Spleen (tissue), 7 donors: ENCODE results near the gene RTL5.

Experiments
- POLR2A ChIP-seq, 3 donors: fragments of 450-650 bp; IDR thresholded peaks; one replicate each; pipeline ENCODE4 v1.5.1; 2017; ENCODE audit warnings: antibody characterized with exemption in 3 of 3, mild to moderate bottlenecking in 1 of 3
- TF ChIP-seq, protein P1 (sequence below), 11 experiments: fragments of 200-600 bp in 7 of 11; fragments of 450-650 bp in 4 of 11; sonication (generic) in 4 of 11; IDR thresholded peaks in 8 of 11; conservative IDR thresholded peaks in 3 of 11; 1 replicate in 7 of 11; 2 replicates in 4 of 11; pipeline versions ENCODE4 v1.4.0 to v1.8.0; 2016 to 2021; ENCODE audit warnings: antibody characterized with exemption in 11 of 11, inconsistent platforms in 4 of 11, mild to moderate bottlenecking in 1 of 11
- donor health status: DM: no; HTN: no; CAD: no; lungs with moderate emphysema.
- donor health status: DM: no; HTN: no; CAD: no.
- donor health status: DM: no; HTN: no; CAD: no.

DNA sequence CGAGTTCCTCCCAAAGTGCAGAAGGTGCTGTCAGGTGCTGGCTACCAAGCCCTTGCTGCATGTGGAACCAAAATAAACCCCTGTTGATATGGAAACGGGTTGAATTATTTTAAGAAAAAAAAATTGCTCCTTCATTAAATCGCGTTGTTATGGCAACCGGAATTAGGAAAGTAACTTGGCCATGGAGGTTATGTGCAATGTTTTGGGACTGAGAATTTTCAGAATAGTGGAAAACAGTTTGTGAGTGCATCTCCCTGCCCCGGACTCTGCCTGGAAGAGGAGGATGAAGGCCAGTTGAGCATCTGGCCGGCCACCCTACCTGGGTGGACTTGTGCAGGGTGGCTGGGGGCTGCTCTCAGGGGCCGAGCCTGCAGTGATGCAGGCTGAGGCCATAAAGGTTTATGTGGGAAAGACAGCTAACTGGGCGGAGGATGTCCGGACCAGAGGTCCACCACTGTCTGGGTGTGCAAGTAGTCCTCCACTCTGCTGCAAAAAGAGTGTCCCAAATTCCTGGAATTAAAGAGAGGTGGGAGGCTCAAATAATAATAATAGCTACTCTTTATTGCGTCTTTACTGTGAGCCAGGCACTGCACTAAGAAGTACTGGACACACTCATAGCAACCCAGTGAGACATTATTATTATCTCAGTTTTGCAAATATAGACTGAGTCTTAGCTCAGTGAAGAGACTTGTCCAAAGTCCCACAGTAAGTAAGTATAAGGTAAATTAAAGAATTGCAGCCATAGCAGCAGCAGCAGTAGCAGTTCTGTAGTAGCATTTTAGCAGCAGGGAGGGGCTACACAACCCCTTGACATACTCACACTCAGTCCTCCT lies 20.6 kb downstream of the RTL5 start:
- TF ChIP-seq, protein P1, sequence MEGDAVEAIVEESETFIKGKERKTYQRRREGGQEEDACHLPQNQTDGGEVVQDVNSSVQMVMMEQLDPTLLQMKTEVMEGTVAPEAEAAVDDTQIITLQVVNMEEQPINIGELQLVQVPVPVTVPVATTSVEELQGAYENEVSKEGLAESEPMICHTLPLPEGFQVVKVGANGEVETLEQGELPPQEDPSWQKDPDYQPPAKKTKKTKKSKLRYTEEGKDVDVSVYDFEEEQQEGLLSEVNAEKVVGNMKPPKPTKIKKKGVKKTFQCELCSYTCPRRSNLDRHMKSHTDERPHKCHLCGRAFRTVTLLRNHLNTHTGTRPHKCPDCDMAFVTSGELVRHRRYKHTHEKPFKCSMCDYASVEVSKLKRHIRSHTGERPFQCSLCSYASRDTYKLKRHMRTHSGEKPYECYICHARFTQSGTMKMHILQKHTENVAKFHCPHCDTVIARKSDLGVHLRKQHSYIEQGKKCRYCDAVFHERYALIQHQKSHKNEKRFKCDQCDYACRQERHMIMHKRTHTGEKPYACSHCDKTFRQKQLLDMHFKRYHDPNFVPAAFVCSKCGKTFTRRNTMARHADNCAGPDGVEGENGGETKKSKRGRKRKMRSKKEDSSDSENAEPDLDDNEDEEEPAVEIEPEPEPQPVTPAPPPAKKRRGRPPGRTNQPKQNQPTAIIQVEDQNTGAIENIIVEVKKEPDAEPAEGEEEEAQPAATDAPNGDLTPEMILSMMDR (IDR thresholded peaks at IDR 0.05 in 8 of 11, conservative IDR thresholded peaks at IDR 0.05 in 3 of 11) = no peak
- no peak for TF ChIP-seq POLR2A (IDR thresholded peaks at IDR 0.05)
